T-helper 2 cell (primary cell): Measurements from ENCODE around the gene CYSLTR2.

Experiments used
- DNase-seq, 5 experiments: peaks; one replicate each; pipeline versions ENCODE4 v3.0.0 to v3.0.0-alpha.2; 2012 to 2022
- total RNA-seq, 2 donors: gene quantifications; one replicate each; lab custom pipeline; 2026; lab: John Stamatoyannopoulos, UW

The CYSLTR2 gene, protein sequence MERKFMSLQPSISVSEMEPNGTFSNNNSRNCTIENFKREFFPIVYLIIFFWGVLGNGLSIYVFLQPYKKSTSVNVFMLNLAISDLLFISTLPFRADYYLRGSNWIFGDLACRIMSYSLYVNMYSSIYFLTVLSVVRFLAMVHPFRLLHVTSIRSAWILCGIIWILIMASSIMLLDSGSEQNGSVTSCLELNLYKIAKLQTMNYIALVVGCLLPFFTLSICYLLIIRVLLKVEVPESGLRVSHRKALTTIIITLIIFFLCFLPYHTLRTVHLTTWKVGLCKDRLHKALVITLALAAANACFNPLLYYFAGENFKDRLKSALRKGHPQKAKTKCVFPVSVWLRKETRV
- total RNA-seq, result 15.6 to 24.6 reads per million in 2 donors

DNA sequence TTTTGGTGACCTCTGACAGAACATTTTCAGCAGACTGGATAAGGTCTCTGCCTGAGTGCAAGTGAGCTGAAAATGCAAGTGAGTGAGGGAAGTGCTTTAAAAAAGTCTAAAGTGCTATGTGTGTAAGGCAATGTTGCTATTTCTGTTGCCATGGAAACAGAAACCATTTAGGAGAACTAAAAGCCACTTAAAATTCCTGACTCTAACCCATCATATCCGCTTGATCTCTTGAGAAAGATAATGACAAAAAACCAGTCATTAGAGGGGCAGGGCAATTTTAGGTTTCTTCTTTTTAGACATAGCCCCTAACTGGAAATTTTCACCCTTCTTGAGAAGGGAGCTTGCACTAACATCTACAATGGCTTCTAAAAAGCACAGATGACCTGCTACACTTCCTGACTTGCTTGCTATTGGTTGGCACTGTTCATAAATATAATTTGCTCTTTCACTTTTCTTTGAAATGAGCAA is at the start of gene CYSLTR2:
Gene CYSLTR2 (plus strand): TSS at position 458 of the 468 bp plus-strand sequence. CDS start 52,889 bp downstream, outside the sequence.
- DNase-seq, result peak in 3 of 5 experiments; percentile 12 to 94 (median 58)

DNA sequence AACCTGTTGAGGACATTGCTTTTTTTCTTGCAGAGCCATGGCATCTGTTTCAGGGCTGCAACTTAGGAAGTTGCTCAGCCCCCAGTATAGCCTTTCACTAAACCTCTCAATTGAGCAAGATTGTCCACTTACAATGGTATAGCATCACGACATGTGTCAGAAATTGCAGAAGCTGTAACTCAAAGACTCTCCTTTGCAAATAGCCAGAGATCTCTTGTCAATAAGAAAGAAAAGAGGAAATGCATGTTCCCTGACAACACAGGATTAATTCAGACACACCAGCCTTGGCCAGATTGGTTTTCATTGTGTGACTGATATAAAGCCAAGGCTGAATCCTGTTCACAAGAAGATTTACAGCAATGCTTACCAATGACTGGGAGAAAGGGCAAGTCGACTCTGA is 38.7 kb upstream of the CYSLTR2 start:
- DNase-seq, result no peak

- no peak for DNase-seq
These were observed 34.8 kb upstream of the CYSLTR2 start for GRCh38 chr13:48618937-48619336.

GRCh38 chr13:48621056-48621455 is 32.7 kb upstream of the CYSLTR2 start:
- DNase-seq, result no peak

- DNase-seq, result no peak
These were observed 29.7 kb upstream of the CYSLTR2 start for GRCh38 chr13:48624016-48624415.

DNA sequence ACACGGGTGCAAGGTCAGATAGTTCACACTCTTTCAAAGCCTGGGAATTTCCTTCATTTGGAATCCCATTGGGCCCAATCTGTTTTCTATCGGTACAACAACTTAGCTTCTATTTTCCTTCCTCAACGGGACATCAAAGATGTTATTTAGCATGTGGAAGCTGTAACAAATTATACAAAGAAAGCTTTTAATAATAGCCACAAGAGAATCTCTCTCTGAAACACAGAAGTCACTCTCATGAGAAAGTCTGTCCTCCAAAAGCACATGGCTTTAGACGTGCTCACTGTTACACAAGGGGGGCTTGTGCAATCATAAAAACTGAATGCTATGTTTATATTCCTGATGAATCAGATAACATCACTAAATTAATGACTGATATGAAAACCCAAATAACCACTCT is 28.9 kb upstream of the CYSLTR2 start:
- no peak for DNase-seq

GRCh38 chr13:48625413-48626076 is 28.2 kb upstream of the CYSLTR2 start:
- no peak for DNase-seq

GRCh38 chr13:48626077-48626449 is 27.7 kb upstream of the CYSLTR2 start:
- DNase-seq, result no peak

DNA sequence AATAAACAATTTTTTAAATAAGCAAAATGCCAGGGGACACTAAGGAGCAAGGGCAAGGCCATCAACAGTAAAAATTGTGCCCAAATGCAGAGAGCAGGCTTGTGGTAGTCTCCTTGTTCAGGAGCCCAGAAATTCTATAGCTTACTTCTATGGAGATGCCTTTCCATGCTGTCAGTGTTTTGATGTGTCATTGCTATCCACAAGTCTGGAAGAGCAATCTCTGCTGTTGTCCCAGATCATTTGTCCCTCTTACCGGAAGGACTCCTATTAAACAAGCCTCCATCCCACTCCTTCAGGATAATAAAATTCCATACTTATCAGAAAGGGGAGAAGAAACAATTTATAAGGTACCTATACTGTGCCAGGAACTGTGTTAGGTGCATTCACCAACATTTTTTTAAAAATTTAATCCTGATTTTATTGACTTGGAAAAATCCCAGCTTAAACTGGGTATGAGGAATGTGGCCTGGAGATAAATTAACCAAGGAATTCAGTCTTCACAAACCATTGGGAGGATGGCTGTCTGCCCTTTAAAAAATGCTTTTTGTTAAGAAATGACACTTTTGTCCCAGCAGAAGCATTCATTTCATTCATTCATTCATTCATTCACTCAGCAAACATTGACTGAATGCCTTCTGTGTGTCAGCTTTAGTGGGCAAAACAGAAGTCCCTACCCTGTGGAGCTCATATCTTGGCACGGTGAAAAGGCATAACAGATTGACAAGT is 26.8 kb upstream of the CYSLTR2 start:
- no peak for DNase-seq

GRCh38 chr13:48629277-48629676 is 24.5 kb upstream of the CYSLTR2 start:
- no peak for DNase-seq

DNA sequence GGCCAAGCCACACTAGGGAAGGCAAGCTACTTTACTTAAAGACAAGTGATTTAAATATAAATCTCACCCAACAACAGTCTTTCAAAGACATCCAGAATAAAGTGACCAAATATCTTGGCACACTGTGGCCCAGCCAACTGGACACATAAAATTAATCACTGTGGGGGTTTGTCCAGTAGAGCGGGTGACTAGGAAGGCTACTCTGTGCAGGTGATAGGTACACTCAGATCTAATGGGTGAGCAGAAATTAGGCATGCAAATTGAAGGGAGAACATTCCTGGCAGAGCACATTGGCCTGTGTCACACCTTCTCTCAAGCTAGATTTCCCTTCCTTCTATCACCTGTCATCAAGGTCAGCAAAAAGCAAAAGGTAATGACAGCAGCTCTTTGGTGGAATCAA is 23.4 kb upstream of the CYSLTR2 start:
- no peak for DNase-seq

- no peak for DNase-seq
These were observed 23.0 kb upstream of the CYSLTR2 start for GRCh38 chr13:48630773-48631172.

DNA sequence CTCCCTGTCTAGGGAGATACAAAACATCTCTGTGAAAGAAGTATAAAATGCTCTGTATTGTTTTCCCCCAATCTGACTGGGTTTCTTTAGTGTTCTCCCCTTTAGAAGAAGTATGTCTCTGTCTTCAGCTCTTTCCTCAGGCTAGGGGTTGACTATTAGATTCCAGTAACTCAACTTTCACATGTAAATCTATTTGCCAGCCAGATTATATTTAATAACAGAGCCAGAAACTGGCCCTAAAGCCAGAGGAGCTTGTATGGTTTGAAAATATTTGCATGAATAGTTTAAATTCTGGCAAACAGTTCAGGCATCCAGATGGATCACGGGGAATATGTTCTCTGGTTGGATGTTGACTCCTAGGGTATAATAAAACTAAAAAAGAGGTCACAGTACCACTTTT is 22.3 kb upstream of the CYSLTR2 start:
- DNase-seq, result no peak

DNA sequence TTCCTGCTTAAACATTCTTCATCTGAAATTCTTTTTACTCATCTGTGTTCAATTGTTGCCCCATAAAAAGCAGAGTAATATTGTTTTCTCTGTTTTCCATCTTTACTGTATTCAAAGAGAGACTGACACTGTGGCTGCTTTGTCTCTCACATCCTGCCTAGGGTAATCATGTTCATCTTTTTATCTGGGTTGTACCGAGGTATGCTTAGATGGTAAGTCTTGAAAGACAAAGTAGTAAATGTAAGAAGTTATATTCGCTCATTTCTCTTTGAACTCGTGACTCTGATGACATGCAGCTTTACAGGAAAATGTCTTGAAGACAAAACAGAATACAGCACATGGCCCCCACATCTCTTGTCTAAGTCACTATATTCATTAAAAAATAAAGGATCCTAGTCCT is 20.0 kb upstream of the CYSLTR2 start:
- DNase-seq, result peak in 1 of 5 experiments; percentile 73

GRCh38 chr13:48634636-48635035 is 19.1 kb upstream of the CYSLTR2 start:
- no peak for DNase-seq

- no peak for DNase-seq
These were observed 18.3 kb upstream of the CYSLTR2 start for GRCh38 chr13:48635478-48635877.

GRCh38 chr13:48636550-48636949 is 17.2 kb upstream of the CYSLTR2 start:
- no peak for DNase-seq

DNA sequence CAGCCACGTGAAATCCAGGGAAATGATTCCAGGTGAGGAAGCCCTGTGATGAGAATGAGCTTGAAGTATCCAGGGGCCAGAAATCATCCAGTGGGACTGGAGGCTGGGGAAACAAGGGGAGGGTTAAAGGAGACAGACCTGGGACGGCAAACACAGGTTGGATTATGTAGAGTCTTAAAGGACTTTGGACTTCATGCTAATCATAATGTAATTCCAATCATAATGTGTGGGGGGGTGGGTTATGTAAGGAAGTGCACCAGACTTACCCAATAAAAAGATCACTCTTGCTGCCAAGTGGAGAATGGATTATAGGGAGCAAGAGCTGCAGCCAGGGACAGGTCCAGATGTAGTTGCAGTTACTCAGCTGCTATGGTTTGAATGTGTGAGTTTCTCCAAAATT is 16.1 kb upstream of the CYSLTR2 start:
- DNase-seq, result no peak

- no peak for DNase-seq
These were observed 13.0 kb upstream of the CYSLTR2 start for GRCh38 chr13:48640767-48641166.

DNA sequence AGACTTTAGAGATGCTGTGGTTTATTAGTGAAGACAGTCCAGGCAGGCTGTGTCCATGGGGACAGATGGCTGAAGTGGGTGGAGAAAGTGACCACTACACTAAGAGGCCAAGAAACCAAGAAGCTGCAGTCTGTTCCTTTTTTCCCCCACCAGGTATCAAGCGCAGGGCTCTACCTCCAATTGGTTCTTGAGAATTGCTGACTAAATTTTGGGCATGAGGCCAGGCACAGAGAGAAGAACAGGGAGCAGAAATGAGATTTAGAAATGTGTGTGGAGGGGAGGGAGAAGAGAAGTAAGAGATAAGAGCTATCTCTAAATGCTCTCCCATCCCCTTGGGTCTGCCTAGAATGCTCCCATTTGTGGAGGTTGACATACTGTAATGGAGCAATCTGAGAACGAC is 12.3 kb upstream of the CYSLTR2 start:
- no peak for DNase-seq

GRCh38 chr13:48642061-48642460 is 11.7 kb upstream of the CYSLTR2 start:
- no peak for DNase-seq

DNA sequence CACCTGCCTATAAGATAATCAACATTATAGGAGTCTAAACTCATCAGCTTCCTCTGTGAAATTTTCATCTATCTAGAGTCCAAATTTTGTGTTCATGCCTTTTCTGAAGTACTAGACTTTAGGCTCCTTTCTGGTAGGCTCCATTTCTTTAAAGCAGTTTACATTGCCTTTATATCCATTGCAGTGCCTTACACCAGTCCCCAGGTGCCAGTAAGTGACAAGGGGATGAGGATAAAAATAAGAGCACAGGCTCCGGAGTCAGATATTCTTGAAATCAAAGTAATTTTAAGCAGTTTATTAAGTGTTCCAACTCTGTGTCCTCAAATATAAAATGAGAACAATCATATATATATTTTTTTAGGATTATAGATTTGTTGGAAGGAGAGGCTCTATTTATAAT is 10.6 kb upstream of the CYSLTR2 start:
- DNase-seq, result no peak

GRCh38 chr13:48644141-48644540 is 9.6 kb upstream of the CYSLTR2 start:
- no peak for DNase-seq

- no peak for DNase-seq
These were observed 8.8 kb upstream of the CYSLTR2 start for GRCh38 chr13:48644951-48645350.
